A549 treated with DMSO at 1 μM for 4 hours (cell line): ENCODE results near the gene PHOSPHO1. TPM values are rescaled to one million over a fixed set of nuclear protein-coding genes. Genes with fewer than 3 reads are reported as not detected.

ENCODE experiments used
- total RNA-seq: library from RNA; stranded (reverse); fragments of 200-300 nt; extraction: Qiagen RNA extraction; gene quantifications from 5 replicates; pipeline ENCODE4 v1.2.3, GENCODE V29; 2022; ENCODE audit warnings: low read depth

The PHOSPHO1 gene
- total RNA-seq = 0.48 to 1.1 TPM (median 0.63 TPM) in 5 replicates

GRCh38 chr17:49230636-49231562 is at the start of gene PHOSPHO1:
PHOSPHO1 (minus strand) TSS chr17:49230787; CDS start chr17:49226691, 4,096 bp downstream.

GRCh38 chr17:49210158-49211029 is 20.2 kb downstream of the PHOSPHO1 start, which contains the start of the genes ABI3 and GNGT2:
ABI3 (plus strand) TSS chr17:49210707; CDS start chr17:49210725, 18 bp downstream.
GNGT2 (minus strand) TSS chr17:49210574; CDS start chr17:49207422, 3,152 bp downstream.

Other genes with a start within 250 kb of the PHOSPHO1 start
- 53.1 to 93.9 TPM (median 91.6 TPM) in 5 replicates for gene IGF2BP1, start 233.4 kb downstream of the PHOSPHO1 start, total RNA-seq
- 0.38 to 0.53 TPM (median 0.45 TPM) in 5 replicates for gene B4GALNT2, start 98.0 kb downstream of the PHOSPHO1 start, total RNA-seq
- 0.18 to 0.38 TPM (median 0.25 TPM) in 5 replicates for gene GNGT2, start 20.2 kb downstream of the PHOSPHO1 start, total RNA-seq
- gene ABI3, start 20.1 kb downstream of the PHOSPHO1 start, total RNA-seq = 0.11 to 0.12 TPM in 2 of 5 replicates, not detected in the others
- 7.4 to 8.6 TPM (median 8.2 TPM) in 5 replicates for gene ZNF652, start 131.5 kb upstream of the PHOSPHO1 start, total RNA-seq
- gene PHB1, start 184.1 kb upstream of the PHOSPHO1 start, total RNA-seq = 326 to 464 TPM (median 430 TPM) in 5 replicates